IMR-90 (cell line): ENCODE data around the gene ZBTB47. TPM values are rescaled to one million over a fixed set of nuclear protein-coding genes. Genes with fewer than 3 reads are reported as not detected.

Source experiments
- ATAC-seq: fragments of 200-7000 bp; cut with Tn5 transposase; 2 replicates; pipeline ENCODE4 v1.9.1; 2020; ENCODE audit warnings: low read depth, mild to moderate bottlenecking, moderate library complexity
- BruUV-seq: library from RNA; stranded (reverse); fragments of 400-500 nt; replicated peaks from 2 replicates; lab custom pipeline; 2021; lab: Mats Ljungman, UMichigan
- CTCF ChIA-PET: fragments of 300-600 bp; formaldehyde crosslinking; extraction: SDS; loops from one replicate; lab custom pipeline; 2021; ENCODE audit warnings: antibody characterized with exemption; lab: Yijun Ruan, JAX
- POLR2A ChIA-PET: fragments of 300-600 bp; sonication (Branson Sonifier 250); formaldehyde crosslinking; loops from one replicate; lab custom pipeline; 2022; ENCODE audit warnings: antibody characterized with exemption; ENCODE audit not compliant: unreplicated experiment; lab: Charles Lee
- DNase-seq: peaks from one replicate; pipeline ENCODE4 v3.0.0; 2013
- H2AFZ ChIP-seq: replicated peaks from 2 replicates; pipeline ENCODE3; 2013; ENCODE audit warnings: low read length, mild to moderate bottlenecking; ENCODE audit not compliant: poor library complexity
- H2AK5ac ChIP-seq: 2 replicates; pipeline ENCODE4 v1.6.1; 2013; ENCODE audit warnings: low read depth, low read length, inconsistent platforms
- H2AK9ac ChIP-seq: replicated peaks from 2 replicates; pipeline ENCODE3; 2013; ENCODE audit warnings: mild to moderate bottlenecking, low read depth, low read length, moderate library complexity; ENCODE audit not compliant: poor library complexity
- H2BK120ac ChIP-seq: 2 replicates; pipeline ENCODE4 v1.6.1; 2013; ENCODE audit warnings: low read depth, low read length, inconsistent platforms
- H2BK15ac ChIP-seq: 3 replicates; pipeline ENCODE4 v1.6.1; 2013; ENCODE audit warnings: low read depth, low read length, inconsistent platforms
- H2BK20ac ChIP-seq: 2 replicates; pipeline ENCODE4 v1.6.1; 2013; ENCODE audit warnings: low read depth, mild to moderate bottlenecking, inconsistent platforms, low read length, moderate library complexity
- H2BK5ac ChIP-seq: 2 replicates; pipeline ENCODE4 v1.6.1; 2013; ENCODE audit warnings: mild to moderate bottlenecking, low read depth, low read length, inconsistent platforms; ENCODE audit not compliant: poor library complexity, severe bottlenecking
- H3K14ac ChIP-seq: replicated peaks from 2 replicates; pipeline ENCODE4 v1.6.1; 2013; ENCODE audit warnings: low read depth, low read length, inconsistent platforms
- H3K18ac ChIP-seq: 2 replicates; pipeline ENCODE4 v1.6.1; 2013; ENCODE audit warnings: low read depth, low read length, control low read depth
- H3K23ac ChIP-seq: 2 replicates; pipeline ENCODE4 v1.6.1; 2013; ENCODE audit warnings: low read depth, low read length, inconsistent platforms
- H3K27ac ChIP-seq: 2 replicates; pipeline ENCODE4 v1.5.1; 2013; ENCODE audit warnings: mild to moderate bottlenecking, control low read depth, low read length; ENCODE audit not compliant: insufficient read depth
- H3K27me3 ChIP-seq: 2 replicates; pipeline ENCODE4 v1.6.1; 2013; ENCODE audit warnings: low read length; ENCODE audit not compliant: control insufficient read depth, insufficient read depth
- H3K36me3 ChIP-seq: 2 replicates; pipeline ENCODE4 v1.6.1; 2013; ENCODE audit warnings: low read length, mixed read lengths; ENCODE audit not compliant: control insufficient read depth, insufficient read depth
- H3K4ac ChIP-seq: 2 replicates; pipeline ENCODE4 v1.6.1; 2013; ENCODE audit warnings: low read depth, low read length, inconsistent platforms
- H3K4me1 ChIP-seq: 2 replicates; pipeline ENCODE4 v1.6.1; 2013; ENCODE audit warnings: low read length, mixed read lengths; ENCODE audit not compliant: control insufficient read depth, insufficient read depth
- H3K4me2 ChIP-seq: 2 replicates; pipeline ENCODE4 v1.6.1; 2013; ENCODE audit warnings: low read depth, mild to moderate bottlenecking, control low read depth, low read length, moderate library complexity
- H3K4me3 ChIP-seq: 2 replicates; pipeline ENCODE4 v1.5.1; 2013; ENCODE audit warnings: low read depth, mild to moderate bottlenecking, control low read depth, low read length, moderate library complexity; ENCODE audit not compliant: insufficient read depth
- H3K56ac ChIP-seq: 2 replicates; pipeline ENCODE4 v1.6.1; 2013; ENCODE audit warnings: low read length, inconsistent platforms; ENCODE audit not compliant: insufficient read depth; ENCODE audit errors: extremely low read depth
- H3K79me1 ChIP-seq, 2 experiments: 2 replicates each; pipeline ENCODE4 v1.6.1; 2013; ENCODE audit warnings: low read length in 2 of 2, inconsistent platforms in 1 of 2, low read depth in 1 of 2
- H3K9ac ChIP-seq: 2 replicates; pipeline ENCODE4 v1.6.1; 2013; ENCODE audit warnings: low read depth, low read length, control low read depth
- H3K9me1 ChIP-seq: 2 replicates; pipeline ENCODE4 v1.6.1; 2013; ENCODE audit warnings: low read length, inconsistent platforms; ENCODE audit not compliant: insufficient read depth
- H3K9me3 ChIP-seq: 2 replicates; pipeline ENCODE4 v1.6.1; 2013; ENCODE audit warnings: low read length; ENCODE audit not compliant: control insufficient read depth, insufficient read depth
- H4K20me1 ChIP-seq: 2 replicates; pipeline ENCODE4 v1.6.1; 2013; ENCODE audit warnings: low read length, inconsistent platforms; ENCODE audit not compliant: insufficient read depth
- H4K5ac ChIP-seq: 2 replicates; pipeline ENCODE4 v1.6.1; 2013; ENCODE audit warnings: mild to moderate bottlenecking, low read depth, low read length, control low read depth
- H4K8ac ChIP-seq, 2 experiments: 2 replicates each; pipeline ENCODE4 v1.6.1; 2013; ENCODE audit warnings: low read depth in 2 of 2, low read length in 2 of 2, control low read depth in 1 of 2, inconsistent platforms in 1 of 2
- H4K91ac ChIP-seq: 2 replicates; pipeline ENCODE4 v1.6.1; 2013; ENCODE audit warnings: low read depth, low read length, inconsistent platforms; ENCODE audit not compliant: insufficient read depth
- BHLHE40 ChIP-seq: fragments of 150-350 bp; IDR thresholded peaks from 2 replicates; pipeline ENCODE4 v1.6.1; 2016; ENCODE audit warnings: mild to moderate bottlenecking, low read depth, low read length
- CTCF ChIP-seq: conservative IDR thresholded peaks from 2 replicates; pipeline ENCODE4 v1.5.1; 2012; ENCODE audit warnings: mild to moderate bottlenecking, low read depth, low read length, improper control_type of control experiment
- MAFK ChIP-seq: IDR thresholded peaks from 2 replicates; pipeline ENCODE4 v1.6.1; 2012; ENCODE audit warnings: low read depth, low read length, improper control_type of control experiment
- MXI1 ChIP-seq: IDR thresholded peaks from 2 replicates; pipeline ENCODE4 v1.6.1; 2012; ENCODE audit warnings: low read depth, mild to moderate bottlenecking, low read length, moderate library complexity, borderline replicate concordance
- NFE2L2 ChIP-seq: fragments of 150-350 bp; IDR thresholded peaks from 2 replicates; pipeline ENCODE4 v1.6.1; 2016; ENCODE audit warnings: low read depth, mild to moderate bottlenecking, low read length
- POLR2A ChIP-seq: IDR thresholded peaks from 2 replicates; pipeline ENCODE4 v1.6.1; 2012; ENCODE audit warnings: mild to moderate bottlenecking, low read depth, low read length
- RCOR1 ChIP-seq: IDR thresholded peaks from 2 replicates; pipeline ENCODE4 v1.6.1; 2012; ENCODE audit warnings: mild to moderate bottlenecking, low read length, improper control_type of control experiment; ENCODE audit not compliant: insufficient replicate concordance
- SMC3 ChIP-seq: fragments of 150-350 bp; IDR thresholded peaks from 2 replicates; pipeline ENCODE4 v1.6.1; 2016; ENCODE audit warnings: low read depth, mild to moderate bottlenecking, antibody characterized with exemption, low read length, moderate library complexity
- WGBS, 2 experiments: methylation state at CpG; one replicate each; pipeline versions ENCODE4 v1.1.5 to v1.1.7; 2013; ENCODE audit warnings: missing lambda C conversion rate in 2 of 2; ENCODE audit not compliant: insufficient read length in 1 of 2; ENCODE audit errors: extremely low coverage in 2 of 2; 5-methylcytosine and 5-hydroxymethylcytosine counted together
- dilution Hi-C: fragments of 300-500 bp; cut with HindIII; formaldehyde crosslinking; loops from one replicate; pipeline ENCODE4 v1.14.3; 2018; ENCODE audit warnings: low sequenced_read_pairs; ENCODE audit not compliant: unreplicated experiment
- in situ Hi-C: fragments of 300-500 bp; cut with MboI; formaldehyde crosslinking; loops from 3 replicates; pipeline ENCODE4 v1.14.3; 2019; ENCODE audit warnings: low sequenced_read_pairs, inconsistent platforms, mixed read lengths
- intact Hi-C: fragments of 100-400 bp; cut with micrococcal nuclease; formaldehyde crosslinking; loops from 2 replicates; pipeline ENCODE4 v1.10.0; 2022
- polyA plus RNA-seq, 3 experiments: library from polyadenylated mRNA; depleted of rRNA; stranded (reverse); fragments of >200 nt; gene quantifications; 2 replicates each; pipeline ENCODE4 v1.2.3, GENCODE V29; 2012; ENCODE audit warnings: low replicate concordance in 1 of 3
- total RNA-seq: library from RNA; depleted of rRNA; stranded (reverse); fragments of >200 nt; gene quantifications from 2 replicates; pipeline ENCODE4 v1.2.3, GENCODE V29; 2012
- TF ChIP-seq, protein P1 (sequence below): fragments of 150-350 bp; IDR thresholded peaks from 2 replicates; pipeline ENCODE4 v1.6.1; 2016; ENCODE audit warnings: low read depth, mild to moderate bottlenecking, low read length, moderate library complexity, borderline replicate concordance
- TF ChIP-seq, protein P2 (sequence below): fragments of 150-350 bp; IDR thresholded peaks from 2 replicates; pipeline ENCODE4 v1.6.1; 2017; ENCODE audit warnings: mild to moderate bottlenecking, antibody characterized with exemption, low read length, low read depth

Gene ZBTB47
- total and polyA plus RNA-seq, 2 of the 4 experiments (the other 2 are of a cell fraction) = 10.9 to 16.8 TPM

DNA sequence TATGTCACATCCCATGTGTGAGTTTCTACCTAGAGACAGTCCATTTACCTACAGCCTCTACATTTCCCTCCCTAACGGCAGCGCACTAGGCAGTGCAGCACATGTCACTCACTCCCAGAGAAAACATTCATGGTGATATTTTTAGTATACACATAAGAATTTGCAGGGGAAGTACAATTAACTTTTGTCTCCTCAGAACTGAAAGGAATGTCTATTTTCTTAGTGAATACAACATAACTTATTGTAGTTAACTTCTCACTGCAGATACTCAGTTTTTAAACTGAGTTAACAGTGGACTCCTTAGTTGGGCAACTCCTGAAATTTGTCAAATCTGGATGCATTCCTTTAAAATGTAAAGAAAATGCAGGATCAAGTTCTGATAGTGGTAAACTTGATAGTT lies 4.5 kb upstream of the ZBTB47 start:
- H3K56ac ChIP-seq = no peak overlapping the region
- H3K79me1 ChIP-seq = peaks cover 32 to 71% of the 10 kb centered on the region in 2 experiments
- no TSS peak for BruUV-seq
- no peak overlapping the region for H3K14ac ChIP-seq
- H3K9ac ChIP-seq = no peak overlapping the region
- no peak overlapping the region for H3K4me2 ChIP-seq
- H3K4me1 ChIP-seq = peaks cover 28% of the 10 kb centered on the region
- H2BK15ac ChIP-seq = no peak overlapping the region
- no peak overlapping the region for H3K4ac ChIP-seq
- dilution Hi-C loops (no loop called here), in situ Hi-C loops (no loop called here), intact Hi-C loops (loop anchor here (5.0 kb wide), 1 partner anchor 37 kb away; no protein-coding TSS in a partner anchor)
- H4K20me1 ChIP-seq = peaks cover 27% of the 10 kb centered on the region; the same call in 1 of the 2 replicates
- no peaks in the 10 kb centered on the region for H3K9me3 ChIP-seq
- H4K8ac ChIP-seq = no peak overlapping the region
- no peak overlapping the region for H3K18ac ChIP-seq
- H3K9me1 ChIP-seq = peaks cover 31% of the 10 kb centered on the region
- H4K91ac ChIP-seq = no peak overlapping the region
- no CpG with 5 or more reads among the region's 2 CpGs for WGBS, 2 experiments
- TF ChIP-seq CTCF = no peak
- no peak for TF ChIP-seq MXI1
- TF ChIP-seq BHLHE40 = no peak
- TF ChIP-seq, protein P1, sequence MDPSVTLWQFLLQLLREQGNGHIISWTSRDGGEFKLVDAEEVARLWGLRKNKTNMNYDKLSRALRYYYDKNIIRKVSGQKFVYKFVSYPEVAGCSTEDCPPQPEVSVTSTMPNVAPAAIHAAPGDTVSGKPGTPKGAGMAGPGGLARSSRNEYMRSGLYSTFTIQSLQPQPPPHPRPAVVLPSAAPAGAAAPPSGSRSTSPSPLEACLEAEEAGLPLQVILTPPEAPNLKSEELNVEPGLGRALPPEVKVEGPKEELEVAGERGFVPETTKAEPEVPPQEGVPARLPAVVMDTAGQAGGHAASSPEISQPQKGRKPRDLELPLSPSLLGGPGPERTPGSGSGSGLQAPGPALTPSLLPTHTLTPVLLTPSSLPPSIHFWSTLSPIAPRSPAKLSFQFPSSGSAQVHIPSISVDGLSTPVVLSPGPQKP = no peak
- TF ChIP-seq NFE2L2 = no peak
- no peak for TF ChIP-seq RCOR1
- no peak for TF ChIP-seq SMC3
- no peak for TF ChIP-seq MAFK
- TF ChIP-seq POLR2A = no peak
- TF ChIP-seq, protein P2, sequence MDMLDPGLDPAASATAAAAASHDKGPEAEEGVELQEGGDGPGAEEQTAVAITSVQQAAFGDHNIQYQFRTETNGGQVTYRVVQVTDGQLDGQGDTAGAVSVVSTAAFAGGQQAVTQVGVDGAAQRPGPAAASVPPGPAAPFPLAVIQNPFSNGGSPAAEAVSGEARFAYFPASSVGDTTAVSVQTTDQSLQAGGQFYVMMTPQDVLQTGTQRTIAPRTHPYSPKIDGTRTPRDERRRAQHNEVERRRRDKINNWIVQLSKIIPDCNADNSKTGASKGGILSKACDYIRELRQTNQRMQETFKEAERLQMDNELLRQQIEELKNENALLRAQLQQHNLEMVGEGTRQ = no peak
- H3K23ac ChIP-seq = no peak overlapping the region
- no peak overlapping the region for H4K5ac ChIP-seq
- no peak overlapping the region for H3K27ac ChIP-seq
- CTCF ChIA-PET = no interaction called here
- H2BK120ac ChIP-seq = no peak overlapping the region
- H2BK5ac ChIP-seq = no peak overlapping the region
- H2AK9ac ChIP-seq = no peak overlapping the region
- POLR2A ChIA-PET = no interaction called here
- H3K36me3 ChIP-seq = peaks cover 22% of the 10 kb centered on the region
- H2AFZ ChIP-seq = no peak overlapping the region
- H3K4me3 ChIP-seq = no peak overlapping the region
- no peak for ATAC-seq
- no peaks in the 10 kb centered on the region for H3K27me3 ChIP-seq
- no peak overlapping the region for H2AK5ac ChIP-seq
- DNase-seq = no peak
- no peak overlapping the region for H2BK20ac ChIP-seq
